Measurements from ENCODE around the gene MEGF11.

Gene MEGF11

DNA sequence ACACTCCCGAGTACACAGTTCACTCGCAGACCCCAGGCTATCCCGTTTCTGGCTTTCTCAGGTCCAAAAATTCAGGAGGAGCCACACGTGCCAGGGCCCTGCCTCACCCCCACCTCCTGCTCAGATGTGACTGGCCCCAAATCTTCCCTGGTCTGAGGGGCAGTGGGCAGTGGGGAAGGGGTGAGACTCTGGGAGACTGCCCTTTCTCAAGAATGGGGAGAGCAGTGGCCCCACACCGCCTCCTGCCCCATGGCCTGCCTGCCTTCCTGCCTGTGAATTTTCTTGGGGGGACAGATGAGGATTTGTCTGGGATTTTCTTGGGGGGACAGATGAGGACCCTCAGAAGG is 174.6 kb downstream of the MEGF11 start:
- Mint-ChIP-seq H3K9me3 (no peaks in the 10 kb centered on the region), H3K4me1 (no peaks in the 10 kb centered on the region), H3K27me3 (peaks cover 34% of the 10 kb centered on the region), H3K27ac (no peak overlapping the region), H3K4me3 (no peak overlapping the region)
- no peak for ATAC-seq
- DNase-seq, result no peak

DNA sequence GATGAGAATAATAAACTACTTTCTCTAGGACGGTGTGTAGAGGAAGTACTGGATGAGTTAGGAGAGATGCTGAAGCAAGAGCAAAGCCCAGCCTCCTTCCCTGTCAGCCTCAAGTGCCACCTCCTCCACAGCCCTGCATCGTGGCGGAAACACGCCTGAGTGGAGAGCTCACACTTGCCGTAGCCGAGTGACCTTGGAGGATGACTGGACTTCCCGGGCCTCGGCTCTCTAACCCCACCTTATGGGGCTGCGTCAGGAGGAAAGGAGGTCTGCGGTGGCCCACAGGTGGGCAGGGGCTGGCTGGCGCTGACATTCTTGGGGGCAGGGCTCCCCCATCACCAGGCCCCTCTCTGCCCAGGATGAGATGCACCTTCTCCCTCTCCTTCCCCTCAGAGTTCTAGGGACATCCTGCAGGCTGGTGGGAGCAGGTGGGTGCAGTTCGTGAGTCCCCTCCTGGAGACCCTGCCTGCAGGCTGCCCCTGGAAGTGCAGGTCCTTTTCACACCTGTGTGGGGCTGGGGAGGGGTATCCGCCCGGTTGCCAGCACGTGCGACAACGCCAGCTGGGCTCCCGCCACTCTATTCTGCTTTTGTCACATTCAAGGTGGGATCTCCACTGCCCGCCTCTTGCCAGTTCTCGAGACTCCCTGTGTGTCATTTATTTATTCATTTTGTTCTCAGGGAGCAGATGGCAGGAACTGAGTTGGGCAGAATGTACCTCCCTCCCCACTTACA is 175.2 kb downstream of the MEGF11 start:
- no peak for DNase-seq
- Mint-ChIP-seq H3K27ac (no peak overlapping the region), H3K9me3 (no peaks in the 10 kb centered on the region), H3K4me3 (no peak overlapping the region), H3K4me1 (no peaks in the 10 kb centered on the region), H3K27me3 (peaks cover 34% of the 10 kb centered on the region)
- ATAC-seq, result no peak

DNA sequence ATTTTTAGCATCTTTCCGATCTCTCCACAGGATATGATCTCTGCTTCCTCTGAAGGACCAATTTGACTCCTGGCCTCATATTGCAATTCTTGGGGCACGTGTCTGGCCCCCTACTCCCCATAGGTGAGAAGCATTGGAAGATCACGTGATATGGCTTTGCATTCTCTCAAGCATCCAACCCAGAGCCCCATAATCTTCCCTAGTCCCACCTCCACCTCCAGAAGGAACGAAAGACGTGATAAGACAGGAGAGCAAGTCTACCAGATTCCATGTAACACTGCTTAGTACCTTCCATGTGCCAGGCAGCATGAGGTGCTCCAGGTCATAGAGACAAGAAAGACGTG is 176.3 kb downstream of the MEGF11 start:
- ATAC-seq (no peak), DNase-seq (no peak)
- H3K27me3 Mint-ChIP-seq, result peaks cover 25% of the 10 kb centered on the region
- no peak overlapping the region for H3K4me3 Mint-ChIP-seq
- peak overlapping the region in 1 of 2 donors; percentile 90 for H3K27ac Mint-ChIP-seq
- H3K9me3 Mint-ChIP-seq, result no peaks in the 10 kb centered on the region
- no peaks in the 10 kb centered on the region for H3K4me1 Mint-ChIP-seq

DNA sequence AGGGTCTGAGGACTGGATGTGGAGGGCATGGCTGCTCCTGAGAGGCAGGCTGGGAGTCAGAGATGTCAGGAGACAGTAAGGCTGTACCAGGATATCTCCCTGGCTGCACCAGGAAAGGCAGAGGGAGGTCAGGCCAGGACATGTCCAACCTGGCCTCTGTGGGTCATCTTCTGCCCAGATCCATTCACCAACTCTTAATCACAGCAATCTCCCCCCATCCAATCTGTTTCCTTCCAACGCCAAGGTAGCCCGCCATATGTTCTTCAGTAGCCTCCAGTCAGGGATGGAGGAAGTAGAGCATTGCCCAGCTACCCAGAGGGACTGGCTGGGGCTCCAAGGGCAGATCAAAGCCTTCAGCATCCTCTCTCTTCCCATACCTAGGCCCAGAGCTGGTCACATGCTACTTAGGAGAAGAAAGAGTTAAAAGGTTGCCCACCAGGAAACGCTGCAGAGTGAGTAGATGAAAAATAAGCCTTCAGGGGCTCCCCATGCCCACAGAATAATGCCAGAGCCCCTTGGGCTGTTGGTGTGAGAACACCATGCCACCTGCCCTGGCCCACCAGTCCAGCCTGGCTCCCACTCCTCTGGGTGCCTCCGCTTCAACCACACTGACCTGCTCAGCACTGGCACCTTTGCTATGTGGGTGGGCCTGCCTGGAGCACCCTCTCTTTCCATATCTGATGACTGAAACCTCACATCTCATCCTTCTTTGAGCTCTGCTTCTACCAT is 176.8 kb downstream of the MEGF11 start:
- ATAC-seq (no peak), DNase-seq (no peak)
- Mint-ChIP-seq H3K4me3 (no peak overlapping the region), H3K4me1 (no peaks in the 10 kb centered on the region), H3K9me3 (no peaks in the 10 kb centered on the region), H3K27me3 (peaks cover 25% of the 10 kb centered on the region), H3K27ac (no peak overlapping the region)

DNA sequence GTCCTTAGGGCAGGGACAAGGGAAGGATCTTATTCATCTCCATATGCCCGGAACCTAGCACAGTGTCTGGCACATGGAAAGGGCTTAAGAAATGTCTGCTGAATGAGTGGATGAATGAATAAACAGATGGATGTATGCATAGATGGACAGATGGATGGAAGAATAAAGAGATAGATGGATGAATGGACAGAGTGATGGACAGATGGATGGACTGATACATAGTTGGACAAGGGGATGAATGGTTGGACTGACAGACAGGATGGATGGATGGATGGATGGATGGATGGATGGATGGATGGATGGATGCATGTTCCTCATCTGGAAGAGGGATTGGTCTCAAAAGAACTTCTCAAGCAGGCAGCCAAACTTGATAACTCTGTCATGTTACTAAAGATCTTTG is 177.6 kb downstream of the MEGF11 start:
- no peak for ATAC-seq

DNA sequence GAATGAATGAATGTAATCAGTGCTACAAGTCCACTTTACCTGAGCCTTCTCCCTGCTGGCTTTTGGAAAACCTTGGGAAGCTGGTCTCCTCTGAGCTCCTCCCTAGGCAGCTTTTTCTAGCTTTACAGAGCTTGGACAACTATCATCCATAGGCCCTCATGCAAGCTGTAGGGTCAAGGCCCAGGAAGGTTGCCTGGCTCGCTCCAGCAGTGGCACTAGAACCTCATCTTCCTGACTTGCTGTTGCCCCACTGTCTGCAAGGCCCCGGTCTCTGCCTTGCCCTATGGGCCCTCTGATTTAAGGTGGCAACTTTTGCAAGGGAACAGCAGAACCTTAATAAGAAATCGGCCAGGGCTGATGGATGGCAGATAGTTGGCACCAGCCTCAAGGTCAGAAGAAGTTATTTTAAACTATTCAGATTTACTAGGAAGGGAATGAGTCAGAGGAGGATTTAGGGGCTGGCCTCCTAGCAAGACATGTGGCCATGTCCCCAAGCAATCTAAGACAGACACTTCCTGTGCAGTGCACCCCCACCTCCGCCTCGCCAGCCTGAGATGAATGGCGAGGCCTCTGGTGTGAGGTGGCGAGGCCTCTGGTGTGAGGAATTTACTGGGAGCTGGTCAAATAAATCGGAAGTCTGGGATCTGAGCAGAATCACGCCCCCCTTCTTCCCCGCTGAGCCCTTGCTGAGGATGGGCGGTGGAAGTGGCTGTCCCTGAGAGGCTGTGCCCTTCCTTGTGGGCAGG is 180.8 kb downstream of the MEGF11 start:
- DNase-seq (no peak), ATAC-seq (no peak)
- no peaks in the 10 kb centered on the region for H3K9me3 Mint-ChIP-seq
- H3K4me1 Mint-ChIP-seq, result no peaks in the 10 kb centered on the region
- H3K27ac Mint-ChIP-seq, result no peak overlapping the region
- no peak overlapping the region for H3K4me3 Mint-ChIP-seq
- H3K27me3 Mint-ChIP-seq, result peaks cover 9% of the 10 kb centered on the region

More for the DNA sequence above, 177.6 kb downstream of the MEGF11 start:
- no peaks in the 10 kb centered on the region for H3K4me1 Mint-ChIP-seq
- no peak overlapping the region for H3K27ac Mint-ChIP-seq
- no peak overlapping the region for H3K4me3 Mint-ChIP-seq
- H3K27me3 Mint-ChIP-seq, result peaks cover 25% of the 10 kb centered on the region
- H3K9me3 Mint-ChIP-seq, result no peaks in the 10 kb centered on the region
- DNase-seq, result no peak

DNA sequence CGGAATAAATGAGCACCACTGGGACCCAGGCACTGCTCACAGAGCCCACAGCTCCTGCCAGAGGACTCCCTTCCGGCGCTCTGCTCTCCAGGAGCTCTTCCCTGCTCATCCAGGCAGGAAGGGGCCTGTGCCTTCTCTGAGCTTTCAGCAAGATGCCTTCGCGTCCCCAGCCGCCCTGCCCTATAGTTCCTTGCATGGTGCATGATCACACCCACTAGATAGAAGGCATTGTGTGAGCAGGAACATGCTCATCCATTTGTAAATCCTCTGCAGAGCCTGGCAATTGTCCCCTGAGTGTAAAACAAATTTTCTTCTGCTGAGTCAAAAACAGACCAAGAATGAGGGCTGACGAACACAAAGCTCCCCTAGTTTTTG is 181.6 kb downstream of the MEGF11 start:
- no peak for ATAC-seq
- H3K9me3 Mint-ChIP-seq, result no peaks in the 10 kb centered on the region
- H3K4me1 Mint-ChIP-seq, result no peaks in the 10 kb centered on the region
- no peak overlapping the region for H3K4me3 Mint-ChIP-seq
- no peak for DNase-seq
- H3K27me3 Mint-ChIP-seq, result peaks cover under 1% of the 10 kb centered on the region
- H3K27ac Mint-ChIP-seq, result peak overlapping the region in 1 of 2 donors; percentile 83

DNA sequence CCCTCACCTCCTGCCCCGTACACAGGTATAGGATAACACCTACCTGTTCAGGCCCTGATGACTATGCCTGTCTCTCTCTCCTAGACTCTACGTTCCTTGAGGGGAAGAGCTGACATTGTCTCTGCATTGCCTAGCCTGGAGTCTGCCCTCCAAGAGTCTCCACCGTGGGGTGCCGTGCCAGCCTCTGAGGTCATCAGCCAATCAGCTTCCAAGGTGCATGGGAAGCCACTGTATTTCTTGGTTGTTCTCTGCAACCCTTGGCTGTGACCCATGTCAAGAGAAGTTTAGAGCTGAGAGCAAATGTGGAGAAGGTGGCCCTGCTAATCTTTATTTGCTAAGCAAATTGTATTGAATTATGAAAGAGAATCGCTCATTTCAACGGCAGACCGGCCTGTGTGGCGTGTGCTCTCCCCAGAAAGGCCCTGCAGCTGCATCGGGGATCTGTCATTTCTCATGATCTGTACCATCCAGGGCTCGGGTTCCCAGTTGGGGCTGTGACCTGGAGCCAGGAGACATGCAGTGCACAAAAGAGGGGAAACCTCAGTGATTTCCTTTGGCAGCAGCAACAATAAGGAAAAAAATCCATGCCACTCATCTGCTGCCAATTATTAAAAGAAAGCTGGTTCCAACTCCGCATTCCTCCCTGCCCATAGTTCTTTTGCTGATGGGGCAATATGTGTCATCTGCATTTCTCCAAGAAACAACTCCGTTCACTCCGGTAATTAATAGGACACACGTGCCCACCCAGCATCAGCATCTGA is 182.2 kb downstream of the MEGF11 start:
- ATAC-seq, result no peak
- no peaks in the 10 kb centered on the region for H3K4me1 Mint-ChIP-seq
- no peak overlapping the region for H3K4me3 Mint-ChIP-seq
- no peaks in the 10 kb centered on the region for H3K27me3 Mint-ChIP-seq
- no peaks in the 10 kb centered on the region for H3K9me3 Mint-ChIP-seq
- no peak for DNase-seq
- no peak overlapping the region for H3K27ac Mint-ChIP-seq

DNA sequence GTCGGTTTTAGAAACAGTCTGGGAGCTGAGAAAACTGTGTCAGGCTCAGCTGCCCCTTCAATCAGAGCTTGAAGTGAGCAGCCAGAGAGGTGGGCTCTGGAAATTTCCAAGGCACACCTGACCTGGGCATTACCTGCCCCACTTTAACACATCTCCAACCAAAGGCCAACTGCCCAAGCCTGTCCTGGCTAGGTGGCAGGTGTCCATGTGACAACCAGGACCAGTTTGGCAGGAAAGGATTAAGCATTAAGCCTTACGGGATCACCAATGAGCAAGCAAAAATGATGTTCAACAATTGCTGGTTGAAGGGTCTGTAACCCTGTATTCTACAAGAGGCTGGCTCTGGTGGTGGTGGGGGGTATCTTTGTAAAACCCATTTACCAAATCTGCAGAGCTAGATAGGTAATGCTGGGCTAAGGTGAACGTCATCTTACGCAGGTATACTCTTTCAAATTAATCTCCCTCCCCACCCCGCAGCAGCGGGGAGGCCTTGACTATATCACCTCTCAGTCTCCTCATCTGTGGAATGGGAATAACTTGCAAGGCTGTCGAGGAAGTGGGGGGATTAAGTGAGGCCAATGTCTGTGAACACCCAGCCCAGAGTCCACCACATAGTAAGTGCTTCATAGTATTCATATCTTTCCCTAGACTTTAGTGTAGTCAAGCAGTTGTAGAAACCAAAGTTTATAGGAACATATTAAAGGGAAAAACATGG is 183.2 kb downstream of the MEGF11 start:
- no peak for ATAC-seq

DNA sequence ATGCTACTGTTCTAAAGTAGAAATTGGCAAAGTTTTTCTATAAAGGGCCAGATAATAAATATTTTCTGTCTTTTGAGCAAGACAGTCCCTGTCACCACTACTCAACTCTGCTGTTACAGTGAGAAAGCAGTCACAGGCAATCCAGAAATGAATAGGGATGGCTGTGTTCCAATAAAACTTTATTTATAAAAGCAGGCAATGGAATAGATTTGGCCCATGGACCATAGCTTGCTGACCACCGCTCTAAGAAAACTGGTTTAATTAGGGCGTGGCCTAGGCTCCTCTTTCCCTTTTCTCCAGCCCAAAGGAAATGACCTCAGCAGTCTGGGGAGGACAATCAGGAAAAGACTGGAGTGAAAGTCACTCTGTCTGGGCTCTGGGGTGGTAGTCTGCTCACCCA is 183.8 kb downstream of the MEGF11 start:
- no peak for DNase-seq
- ATAC-seq, result no peak
- Mint-ChIP-seq H3K4me1 (no peaks in the 10 kb centered on the region), H3K9me3 (no peaks in the 10 kb centered on the region), H3K27me3 (no peaks in the 10 kb centered on the region), H3K4me3 (no peak overlapping the region), H3K27ac (no peak overlapping the region)

More for the DNA sequence above, 183.2 kb downstream of the MEGF11 start:
- Mint-ChIP-seq H3K4me3 (no peak overlapping the region), H3K27me3 (no peaks in the 10 kb centered on the region), H3K27ac (no peak overlapping the region), H3K4me1 (no peaks in the 10 kb centered on the region), H3K9me3 (no peaks in the 10 kb centered on the region)
- DNase-seq, result no peak

DNA sequence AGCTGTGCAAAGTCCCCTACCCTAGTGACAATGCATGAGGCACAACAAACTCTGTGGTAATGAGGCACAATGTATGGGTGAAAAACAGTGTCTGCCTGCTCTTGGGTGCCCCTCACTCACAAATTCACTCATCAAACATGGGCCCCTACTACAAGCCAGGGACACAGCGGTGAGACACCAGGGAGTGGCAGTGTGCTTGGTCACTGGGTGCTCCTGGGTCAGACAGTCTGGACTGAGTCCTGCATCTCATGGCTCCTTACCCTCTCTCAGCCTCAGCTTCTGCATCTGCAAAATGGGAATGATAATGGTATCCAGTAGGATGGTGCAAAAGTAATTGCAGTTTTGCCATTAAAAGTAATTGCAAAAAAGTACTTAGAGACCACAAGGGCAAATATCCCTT is 184.7 kb downstream of the MEGF11 start:
- H3K9me3 Mint-ChIP-seq, result no peaks in the 10 kb centered on the region
- H3K27me3 Mint-ChIP-seq, result no peaks in the 10 kb centered on the region
- H3K4me1 Mint-ChIP-seq, result no peaks in the 10 kb centered on the region
- DNase-seq, result no peak
- no peak for ATAC-seq
- no peak overlapping the region for H3K27ac Mint-ChIP-seq
- H3K4me3 Mint-ChIP-seq, result no peak overlapping the region

DNA sequence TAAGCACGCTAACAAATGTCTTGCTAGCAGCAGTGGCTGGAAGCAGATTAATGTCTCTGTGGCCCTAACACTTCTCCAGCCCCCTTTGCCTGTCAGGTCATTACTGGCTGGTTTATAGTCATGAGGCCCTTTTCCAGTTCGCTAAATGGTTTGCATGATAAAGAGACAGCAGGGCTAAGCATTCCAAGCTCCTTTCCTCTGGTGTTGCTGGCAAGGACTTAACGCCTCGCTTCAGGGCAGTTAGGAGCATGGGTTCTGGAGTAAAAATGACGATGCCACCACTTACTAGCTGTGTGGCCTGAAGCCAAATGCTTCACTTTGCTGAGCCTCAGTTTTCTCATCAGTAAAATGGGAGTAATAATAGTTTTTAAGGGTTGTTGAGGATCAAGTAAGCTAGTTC is 185.9 kb downstream of the MEGF11 start:
- H3K27me3 Mint-ChIP-seq, result no peaks in the 10 kb centered on the region
- no peaks in the 10 kb centered on the region for H3K4me1 Mint-ChIP-seq
- DNase-seq (no peak), ATAC-seq (no peak)
- no peak overlapping the region for H3K4me3 Mint-ChIP-seq
- no peak overlapping the region for H3K27ac Mint-ChIP-seq
- no peaks in the 10 kb centered on the region for H3K9me3 Mint-ChIP-seq

DNA sequence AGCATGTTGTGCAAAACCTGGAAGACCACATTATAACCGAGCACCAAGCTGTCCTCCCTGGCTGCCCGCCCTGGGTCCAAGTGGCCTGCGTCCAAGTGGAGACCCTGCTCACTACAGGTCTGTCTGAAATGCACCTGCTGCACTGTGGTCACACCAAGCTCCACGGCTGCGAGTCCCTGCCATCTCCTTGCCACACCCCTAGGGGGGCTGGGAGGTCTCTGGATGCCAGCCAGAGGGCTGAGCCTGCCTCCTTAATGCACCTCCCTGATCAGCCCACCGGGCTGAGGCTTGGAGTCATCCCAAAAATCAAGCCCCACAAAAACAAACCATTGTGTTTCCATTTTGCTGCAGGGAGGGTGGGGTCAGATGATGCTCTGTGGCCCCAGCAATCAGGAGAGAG is 187.1 kb downstream of the MEGF11 start:
- no peak overlapping the region for H3K27ac Mint-ChIP-seq
- no peaks in the 10 kb centered on the region for H3K9me3 Mint-ChIP-seq
- ATAC-seq, result no peak
- H3K27me3 Mint-ChIP-seq, result no peaks in the 10 kb centered on the region
- H3K4me1 Mint-ChIP-seq, result no peaks in the 10 kb centered on the region
- DNase-seq, result no peak
- H3K4me3 Mint-ChIP-seq, result no peak overlapping the region

DNA sequence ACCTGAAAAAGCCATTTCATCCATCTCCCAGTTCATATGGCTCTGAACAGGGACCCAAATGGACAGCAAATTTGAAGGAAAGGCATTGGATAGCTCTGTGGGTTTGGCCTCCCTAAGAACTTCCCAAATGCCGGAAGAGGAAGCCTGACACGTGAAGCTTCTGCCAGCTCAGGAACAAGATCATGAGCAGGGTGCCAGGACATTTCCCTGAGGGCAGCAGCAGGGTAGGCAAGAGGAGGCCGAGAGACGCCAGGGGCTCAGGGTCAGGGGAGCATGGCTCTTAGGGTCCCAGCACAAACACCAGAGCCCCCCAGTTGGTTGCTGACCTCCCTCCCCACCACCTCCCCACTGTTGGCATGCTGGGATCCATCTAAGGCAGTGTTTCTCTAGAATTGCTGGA is 187.5 kb downstream of the MEGF11 start:
- DNase-seq (no peak), ATAC-seq (no peak)
- Mint-ChIP-seq H3K4me1 (no peaks in the 10 kb centered on the region), H3K9me3 (no peaks in the 10 kb centered on the region), H3K4me3 (no peak overlapping the region), H3K27me3 (peaks cover 1% of the 10 kb centered on the region), H3K27ac (peak overlapping the region in 1 of 2 donors; percentile 49)

DNA sequence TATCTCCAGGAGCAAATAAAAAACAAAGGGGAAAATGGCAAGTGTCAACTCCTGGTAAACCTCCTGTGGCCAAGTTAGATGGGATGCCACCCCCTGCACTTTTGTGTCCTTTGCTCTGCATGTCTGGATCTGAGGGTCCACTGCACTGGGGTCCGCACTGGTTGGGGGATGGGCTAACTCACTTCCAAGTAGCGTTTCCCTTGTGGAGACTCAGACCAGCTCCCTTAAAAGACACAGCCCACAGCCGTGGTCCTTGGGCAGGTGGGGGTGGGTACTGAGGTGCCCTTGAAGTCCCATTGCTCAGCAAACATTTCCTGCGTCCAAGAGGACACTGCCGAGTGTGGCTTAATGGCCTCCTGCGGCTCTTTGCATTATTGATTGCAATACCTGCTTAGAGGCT is 188.2 kb downstream of the MEGF11 start:
- Mint-ChIP-seq H3K27ac (no peak overlapping the region), H3K27me3 (peaks cover 8% of the 10 kb centered on the region), H3K4me3 (no peak overlapping the region), H3K9me3 (no peaks in the 10 kb centered on the region), H3K4me1 (no peaks in the 10 kb centered on the region)
- ATAC-seq (no peak), DNase-seq (no peak)

Measured in stimulated activated naive CD8-positive, alpha-beta T cell treated with anti-CD3 and anti-CD28 coated beads, Interleukin-15, amount 100 ng/mL, for 72 hours (primary cell).